Ishikawa (cell line): Measurements from ENCODE around the gene KIF3A.

Experiments used
- CEBPB ChIP-seq: IDR thresholded peaks from 2 replicates; pipeline ENCODE4 v1.6.1; 2012
- CREB1 ChIP-seq: IDR thresholded peaks from 2 replicates; pipeline ENCODE4 v1.6.1; 2012; ENCODE audit warnings: low read depth
- EGR1 ChIP-seq: IDR thresholded peaks from 2 replicates; pipeline ENCODE4 v1.6.1; 2012
- EP300 ChIP-seq: IDR thresholded peaks from 2 replicates; pipeline ENCODE4 v1.6.1; 2012; ENCODE audit warnings: borderline replicate concordance
- FOXM1 ChIP-seq: IDR thresholded peaks from 2 replicates; pipeline ENCODE4 v1.6.1; 2012; ENCODE audit warnings: low read depth, borderline replicate concordance
- NFIC ChIP-seq: IDR thresholded peaks from 2 replicates; pipeline ENCODE4 v1.6.1; 2012
- RAD21 ChIP-seq: IDR thresholded peaks from 2 replicates; pipeline ENCODE4 v1.6.1; 2012; ENCODE audit warnings: low read depth
- TAF1 ChIP-seq: IDR thresholded peaks from 2 replicates; pipeline ENCODE4 v1.6.1; 2012; ENCODE audit warnings: low read depth, mild to moderate bottlenecking
- TCF12 ChIP-seq: IDR thresholded peaks from 2 replicates; pipeline ENCODE4 v1.6.1; 2012; ENCODE audit warnings: low read depth
- TEAD4 ChIP-seq: IDR thresholded peaks from 2 replicates; pipeline ENCODE4 v1.6.1; 2012
- YY1 ChIP-seq: IDR thresholded peaks from 2 replicates; pipeline ENCODE4 v1.6.1; 2012; ENCODE audit warnings: low read depth
- ZBTB7A ChIP-seq: IDR thresholded peaks from 2 replicates; pipeline ENCODE4 v1.6.1; 2012; ENCODE audit warnings: low read depth
- TF ChIP-seq, protein P1 (sequence below): IDR thresholded peaks from 2 replicates; pipeline ENCODE4 v1.6.1; 2012; ENCODE audit warnings: low read depth, mild to moderate bottlenecking
- TF ChIP-seq, protein P2 (sequence below): IDR thresholded peaks from 2 replicates; pipeline ENCODE4 v1.6.1; 2012
- TF ChIP-seq, protein P3 (sequence below): IDR thresholded peaks from 2 replicates; pipeline ENCODE4 v1.6.1; 2012

KIF3A gene

DNA sequence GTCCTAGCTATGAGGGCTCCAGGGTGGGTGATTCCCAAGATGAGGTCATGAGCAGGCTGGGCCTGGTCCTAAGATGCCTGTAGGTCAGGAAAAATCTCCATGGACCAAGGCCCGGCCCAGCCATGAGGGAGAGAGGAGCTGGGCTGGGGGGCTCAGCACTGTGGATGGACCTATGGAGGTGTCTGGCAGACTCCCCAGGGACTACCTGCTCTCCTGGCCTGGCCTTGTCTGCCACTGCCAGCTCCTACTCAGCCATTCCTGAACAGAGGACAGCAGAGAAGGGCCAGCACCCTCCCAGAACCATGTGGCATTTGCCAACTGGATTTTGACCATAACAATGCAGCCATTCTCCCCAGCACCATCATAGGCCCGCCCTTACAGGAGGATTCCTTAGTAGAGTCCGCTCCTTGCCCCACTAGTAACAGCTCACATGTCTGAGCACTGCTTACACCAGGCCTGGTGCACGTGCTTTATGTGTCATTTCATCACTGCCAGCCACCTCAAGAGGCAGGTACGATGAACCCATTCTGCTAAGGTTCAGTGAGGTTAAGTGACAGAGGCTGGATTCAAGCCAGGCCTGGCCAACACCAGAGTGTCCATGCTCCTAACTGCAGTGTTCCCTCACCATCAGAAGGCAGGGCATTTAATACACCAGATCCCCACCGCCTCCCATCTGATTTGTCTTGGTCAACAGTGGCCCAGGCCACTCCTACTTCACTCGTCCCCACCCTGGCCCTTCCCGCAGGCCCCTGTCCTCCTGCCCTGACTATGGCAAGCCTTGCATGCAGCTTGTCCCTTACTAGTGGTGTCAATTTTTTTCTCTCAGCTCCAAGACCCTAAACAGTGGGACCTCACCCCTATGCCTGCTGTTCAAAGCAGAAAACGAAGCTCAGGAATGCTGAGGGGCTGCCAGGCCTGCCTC is 78.7 kb downstream of the KIF3A start:
- TF ChIP-seq, protein P1, sequence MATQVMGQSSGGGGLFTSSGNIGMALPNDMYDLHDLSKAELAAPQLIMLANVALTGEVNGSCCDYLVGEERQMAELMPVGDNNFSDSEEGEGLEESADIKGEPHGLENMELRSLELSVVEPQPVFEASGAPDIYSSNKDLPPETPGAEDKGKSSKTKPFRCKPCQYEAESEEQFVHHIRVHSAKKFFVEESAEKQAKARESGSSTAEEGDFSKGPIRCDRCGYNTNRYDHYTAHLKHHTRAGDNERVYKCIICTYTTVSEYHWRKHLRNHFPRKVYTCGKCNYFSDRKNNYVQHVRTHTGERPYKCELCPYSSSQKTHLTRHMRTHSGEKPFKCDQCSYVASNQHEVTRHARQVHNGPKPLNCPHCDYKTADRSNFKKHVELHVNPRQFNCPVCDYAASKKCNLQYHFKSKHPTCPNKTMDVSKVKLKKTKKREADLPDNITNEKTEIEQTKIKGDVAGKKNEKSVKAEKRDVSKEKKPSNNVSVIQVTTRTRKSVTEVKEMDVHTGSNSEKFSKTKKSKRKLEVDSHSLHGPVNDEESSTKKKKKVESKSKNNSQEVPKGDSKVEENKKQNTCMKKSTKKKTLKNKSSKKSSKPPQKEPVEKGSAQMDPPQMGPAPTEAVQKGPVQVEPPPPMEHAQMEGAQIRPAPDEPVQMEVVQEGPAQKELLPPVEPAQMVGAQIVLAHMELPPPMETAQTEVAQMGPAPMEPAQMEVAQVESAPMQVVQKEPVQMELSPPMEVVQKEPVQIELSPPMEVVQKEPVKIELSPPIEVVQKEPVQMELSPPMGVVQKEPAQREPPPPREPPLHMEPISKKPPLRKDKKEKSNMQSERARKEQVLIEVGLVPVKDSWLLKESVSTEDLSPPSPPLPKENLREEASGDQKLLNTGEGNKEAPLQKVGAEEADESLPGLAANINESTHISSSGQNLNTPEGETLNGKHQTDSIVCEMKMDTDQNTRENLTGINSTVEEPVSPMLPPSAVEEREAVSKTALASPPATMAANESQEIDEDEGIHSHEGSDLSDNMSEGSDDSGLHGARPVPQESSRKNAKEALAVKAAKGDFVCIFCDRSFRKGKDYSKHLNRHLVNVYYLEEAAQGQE = no peak
- TF ChIP-seq FOXM1 = no peak
- TF ChIP-seq CREB1 = no peak
- TF ChIP-seq NFIC = no peak
- TF ChIP-seq EP300 = no peak
- TF ChIP-seq ZBTB7A = no peak
- no peak for TF ChIP-seq EGR1
- no peak for TF ChIP-seq TAF1
- TF ChIP-seq TEAD4 = no peak
- TF ChIP-seq, protein P2, sequence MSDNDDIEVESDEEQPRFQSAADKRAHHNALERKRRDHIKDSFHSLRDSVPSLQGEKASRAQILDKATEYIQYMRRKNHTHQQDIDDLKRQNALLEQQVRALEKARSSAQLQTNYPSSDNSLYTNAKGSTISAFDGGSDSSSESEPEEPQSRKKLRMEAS = no peak
- no peak for TF ChIP-seq CEBPB
- TF ChIP-seq YY1 = no peak
- TF ChIP-seq TCF12 = no peak
- TF ChIP-seq RAD21 = no peak
- TF ChIP-seq, protein P3, sequence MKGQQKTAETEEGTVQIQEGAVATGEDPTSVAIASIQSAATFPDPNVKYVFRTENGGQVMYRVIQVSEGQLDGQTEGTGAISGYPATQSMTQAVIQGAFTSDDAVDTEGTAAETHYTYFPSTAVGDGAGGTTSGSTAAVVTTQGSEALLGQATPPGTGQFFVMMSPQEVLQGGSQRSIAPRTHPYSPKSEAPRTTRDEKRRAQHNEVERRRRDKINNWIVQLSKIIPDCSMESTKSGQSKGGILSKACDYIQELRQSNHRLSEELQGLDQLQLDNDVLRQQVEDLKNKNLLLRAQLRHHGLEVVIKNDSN = no peak

DNA sequence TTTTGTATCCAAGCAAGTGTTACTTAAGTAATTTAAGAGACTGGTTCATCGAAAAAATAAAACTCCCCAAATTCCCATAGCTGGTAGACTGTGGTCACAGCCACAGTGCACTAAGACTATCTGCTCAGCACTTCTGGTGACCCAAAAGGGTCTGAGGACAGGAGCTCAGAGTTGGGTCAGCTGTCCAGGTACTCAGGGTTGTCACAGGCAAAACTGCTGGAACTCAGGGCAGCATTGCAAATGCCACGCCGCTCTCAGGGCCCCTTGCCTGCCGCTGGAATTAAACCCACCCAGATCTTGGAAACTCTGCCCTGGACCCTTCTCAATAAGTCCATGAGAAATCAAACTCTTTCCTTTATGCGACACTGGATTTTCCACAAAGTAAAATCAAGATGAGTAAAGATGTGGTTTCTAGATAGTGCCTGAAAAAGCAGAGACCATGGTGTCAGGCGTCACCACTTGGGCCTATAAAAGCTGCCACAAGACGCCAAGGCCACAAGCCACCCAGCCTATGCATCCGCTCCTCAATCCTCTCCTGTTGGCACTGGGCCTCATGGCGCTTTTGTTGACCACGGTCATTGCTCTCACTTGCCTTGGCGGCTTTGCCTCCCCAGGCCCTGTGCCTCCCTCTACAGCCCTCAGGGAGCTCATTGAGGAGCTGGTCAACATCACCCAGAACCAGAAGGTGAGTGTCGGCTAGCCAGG is 79.5 kb downstream of the KIF3A start, which contains the start of gene IL13:
TSS of gene IL13 (plus strand) at position 498 of the 705 bp plus-strand sequence. CDS start at position 512, 14 bp downstream.
- TF ChIP-seq, protein P3 = no peak
- TF ChIP-seq EGR1 (no peak), TAF1 (no peak), YY1 (no peak), RAD21 (no peak), ZBTB7A (no peak), EP300 (no peak), CREB1 (no peak), TCF12 (no peak), CEBPB (no peak), NFIC (no peak), FOXM1 (no peak), TEAD4 (no peak)
- TF ChIP-seq, protein P2 = no peak
- TF ChIP-seq, protein P1 = no peak

DNA sequence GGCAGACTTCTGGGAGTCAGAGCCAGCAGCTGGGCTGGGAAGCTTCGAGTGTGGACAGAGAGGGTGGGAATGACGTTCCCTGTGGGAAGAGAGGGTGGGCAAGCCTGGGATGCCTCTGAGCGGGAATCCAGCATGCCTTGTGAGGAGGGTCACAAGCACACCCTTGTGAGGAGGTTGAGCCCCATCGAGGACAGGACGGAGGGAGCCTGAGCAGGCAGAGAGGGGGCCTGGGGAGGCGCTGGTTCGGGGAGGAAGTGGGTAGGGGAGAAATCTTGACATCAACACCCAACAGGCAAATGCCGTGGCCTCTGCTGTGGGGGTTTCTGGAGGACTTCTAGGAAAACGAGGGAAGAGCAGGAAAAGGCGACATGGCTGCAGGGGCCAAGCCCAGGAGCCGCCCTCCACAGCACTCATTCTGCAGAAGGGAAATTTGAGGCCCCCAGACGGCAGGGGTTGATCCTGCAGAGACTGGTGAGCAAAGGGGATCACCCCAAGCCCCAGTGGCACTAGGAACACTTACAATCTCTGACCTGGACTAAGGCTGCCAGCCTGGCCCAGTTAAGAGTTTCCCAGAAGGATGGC is 80.5 kb downstream of the KIF3A start:
- no peak for TF ChIP-seq CEBPB
- no peak for TF ChIP-seq EGR1
- TF ChIP-seq CREB1 = no peak
- no peak for TF ChIP-seq ZBTB7A
- TF ChIP-seq NFIC = no peak
- TF ChIP-seq TEAD4 = no peak
- TF ChIP-seq, protein P2 = no peak
- TF ChIP-seq FOXM1 = no peak
- TF ChIP-seq, protein P3 = no peak
- TF ChIP-seq EP300 = no peak
- TF ChIP-seq, protein P1 = no peak
- TF ChIP-seq YY1 = no peak
- no peak for TF ChIP-seq RAD21
- TF ChIP-seq TCF12 = no peak
- TF ChIP-seq TAF1 = no peak
